Measurements from ENCODE around the gene PRDM10.
"Not testable (repeated sequence)": the region's sequence is repeated elsewhere in the genome, so short reads cannot be mapped to it uniquely, and the experiment has no call there.

Gene PRDM10

DNA sequence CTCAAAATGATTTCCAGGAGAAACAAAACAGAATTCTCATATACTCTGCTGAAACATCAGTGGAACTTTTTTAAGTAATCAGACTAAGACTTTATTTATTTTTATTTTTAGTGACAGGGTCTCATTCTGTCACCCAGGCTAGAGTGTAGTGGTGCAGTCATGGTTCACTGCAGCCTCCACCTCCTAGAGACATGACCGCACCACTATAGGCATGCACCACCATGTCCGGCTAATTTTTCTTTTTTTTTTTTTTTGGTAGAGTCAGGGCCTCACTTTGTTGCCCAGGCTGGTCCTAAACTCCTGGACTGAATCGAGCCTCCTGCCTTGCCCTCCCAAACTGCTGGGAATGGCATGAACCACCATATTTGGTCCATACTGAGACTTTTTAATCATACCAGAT is 42.9 kb downstream of the PRDM10 start:
- ChIA-PET CTCF (no interaction called here), POLR2A (no interaction called here)
- TF ChIP-seq, protein P1, sequence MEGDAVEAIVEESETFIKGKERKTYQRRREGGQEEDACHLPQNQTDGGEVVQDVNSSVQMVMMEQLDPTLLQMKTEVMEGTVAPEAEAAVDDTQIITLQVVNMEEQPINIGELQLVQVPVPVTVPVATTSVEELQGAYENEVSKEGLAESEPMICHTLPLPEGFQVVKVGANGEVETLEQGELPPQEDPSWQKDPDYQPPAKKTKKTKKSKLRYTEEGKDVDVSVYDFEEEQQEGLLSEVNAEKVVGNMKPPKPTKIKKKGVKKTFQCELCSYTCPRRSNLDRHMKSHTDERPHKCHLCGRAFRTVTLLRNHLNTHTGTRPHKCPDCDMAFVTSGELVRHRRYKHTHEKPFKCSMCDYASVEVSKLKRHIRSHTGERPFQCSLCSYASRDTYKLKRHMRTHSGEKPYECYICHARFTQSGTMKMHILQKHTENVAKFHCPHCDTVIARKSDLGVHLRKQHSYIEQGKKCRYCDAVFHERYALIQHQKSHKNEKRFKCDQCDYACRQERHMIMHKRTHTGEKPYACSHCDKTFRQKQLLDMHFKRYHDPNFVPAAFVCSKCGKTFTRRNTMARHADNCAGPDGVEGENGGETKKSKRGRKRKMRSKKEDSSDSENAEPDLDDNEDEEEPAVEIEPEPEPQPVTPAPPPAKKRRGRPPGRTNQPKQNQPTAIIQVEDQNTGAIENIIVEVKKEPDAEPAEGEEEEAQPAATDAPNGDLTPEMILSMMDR (IDR thresholded peaks at IDR 0.05; ENCODE audit: control extremely low read depth, extremely low read depth, low read depth, missing control alignments), result no peak
- DNase-seq (ENCODE audit: extremely low spot score), result no peak

DNA sequence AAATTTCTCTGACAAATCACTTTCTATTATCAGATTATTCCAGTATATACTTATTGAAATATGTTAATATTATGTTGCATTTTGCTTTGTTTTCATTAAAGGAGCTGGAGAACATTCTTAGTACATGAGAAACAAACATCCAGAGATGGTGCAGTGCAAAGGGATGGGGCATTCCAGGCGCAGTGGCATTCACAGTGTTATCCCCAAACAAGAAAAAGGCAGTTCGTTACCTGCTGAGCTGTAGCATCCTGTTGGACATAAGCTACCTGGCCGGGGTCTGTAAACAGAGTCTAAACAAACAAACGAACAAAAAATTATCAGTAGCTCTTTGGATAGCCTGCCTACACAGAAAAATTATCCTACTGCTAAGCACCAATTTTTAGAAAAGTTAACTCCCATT is 47.4 kb downstream of the PRDM10 start:
- CTCF ChIA-PET, result interaction anchor here (0.8 to 1.5 kb wide), 5 partner anchors 9 to 181 kb away, joined by 3 to 6 read pairs (median 5); no protein-coding TSS in a partner anchor

DNA sequence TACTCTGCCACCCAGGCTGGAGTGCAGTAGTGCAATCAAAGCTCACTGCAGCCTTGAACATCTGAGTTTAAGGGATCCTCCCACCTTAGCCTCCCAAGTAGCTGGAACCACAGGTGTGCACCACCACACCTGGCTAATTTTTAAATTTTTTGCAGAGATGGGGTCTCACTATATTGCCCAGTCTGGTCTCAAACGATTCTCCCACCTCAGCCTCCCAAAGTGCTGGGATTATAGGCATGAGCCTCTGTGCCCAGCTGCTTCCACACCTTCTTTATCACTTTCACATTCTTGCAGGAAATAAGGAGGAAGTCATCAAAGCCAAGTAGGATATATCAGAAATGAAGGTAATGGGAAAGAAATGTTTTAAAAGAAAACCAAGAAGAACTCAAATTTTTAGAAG is 47.9 kb downstream of the PRDM10 start:
- CTCF ChIA-PET, result interaction anchor here (0.8 to 1.5 kb wide), 4 partner anchors 8 to 181 kb away, joined by 3 to 6 read pairs (median 6); no protein-coding TSS in a partner anchor
- POLR2A ChIA-PET; DNase-seq (ENCODE audit: extremely low spot score): not testable (repeated sequence)

More for the DNA sequence above, 47.4 kb downstream of the PRDM10 start:
- DNase-seq (ENCODE audit: extremely low spot score), result no peak
- TF ChIP-seq, protein P1 (IDR thresholded peaks at IDR 0.05; ENCODE audit: control extremely low read depth, extremely low read depth, low read depth, missing control alignments), result no peak
- POLR2A ChIA-PET, result no interaction called here

DNA sequence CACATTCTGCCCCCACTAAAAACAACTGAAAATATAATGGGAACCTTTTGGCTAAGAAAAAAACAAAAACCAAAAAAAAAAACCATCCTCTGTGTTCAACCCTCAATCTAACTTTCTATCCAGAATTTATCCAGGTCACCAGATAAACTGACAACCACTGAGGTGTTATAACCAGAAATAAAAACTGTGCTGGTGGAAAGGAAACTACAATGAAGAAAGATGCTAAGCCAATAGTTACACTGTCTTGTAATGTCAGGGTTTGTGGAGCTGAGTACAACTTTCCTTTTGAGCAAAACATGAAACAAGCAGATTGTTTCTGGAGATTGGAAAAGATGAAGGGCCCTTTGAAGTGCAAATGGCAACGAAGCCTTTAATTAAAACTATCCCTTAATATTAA is 50.8 kb downstream of the PRDM10 start:
- TF ChIP-seq, protein P1 (IDR thresholded peaks at IDR 0.05; ENCODE audit: control extremely low read depth, extremely low read depth, low read depth, missing control alignments), result no peak
- CTCF ChIA-PET, result no interaction called here
- no peak for DNase-seq (ENCODE audit: extremely low spot score)
- POLR2A ChIA-PET, result no interaction called here

DNA sequence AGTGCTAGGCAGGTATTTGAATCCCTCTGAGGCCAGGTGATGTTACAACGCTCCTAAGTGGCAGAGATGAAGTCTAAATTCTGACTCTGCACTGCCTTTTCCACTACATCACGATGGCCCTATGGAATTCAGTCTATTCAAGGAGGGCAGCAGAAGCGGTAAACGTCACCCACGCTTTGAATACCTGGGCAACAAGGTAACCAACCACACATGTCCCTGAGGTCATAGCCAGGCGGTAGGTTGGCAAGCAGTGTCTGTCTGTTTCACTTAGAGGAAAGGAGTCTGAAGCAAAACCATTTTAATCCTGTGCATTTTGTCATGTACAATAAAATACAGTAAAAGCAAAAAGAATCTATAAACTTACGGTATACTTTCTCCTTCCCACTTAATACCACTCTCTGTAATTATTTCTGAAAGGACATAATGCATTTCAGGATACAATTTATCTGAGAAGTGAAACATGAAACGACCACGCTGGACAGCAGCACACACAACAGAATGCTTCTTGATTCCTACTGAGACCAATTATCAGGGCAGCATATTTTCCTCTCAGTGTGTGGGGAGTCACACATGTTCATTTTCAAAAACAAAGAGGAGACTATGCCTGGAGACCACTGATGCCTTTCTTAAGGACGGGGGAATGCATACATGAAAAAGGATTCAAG is 51.3 kb downstream of the PRDM10 start:
- no peak for DNase-seq (ENCODE audit: extremely low spot score)
- ChIA-PET CTCF (no interaction called here), POLR2A (no interaction called here)
- TF ChIP-seq, protein P1 (IDR thresholded peaks at IDR 0.05; ENCODE audit: control extremely low read depth, extremely low read depth, low read depth, missing control alignments), result no peak

DNA sequence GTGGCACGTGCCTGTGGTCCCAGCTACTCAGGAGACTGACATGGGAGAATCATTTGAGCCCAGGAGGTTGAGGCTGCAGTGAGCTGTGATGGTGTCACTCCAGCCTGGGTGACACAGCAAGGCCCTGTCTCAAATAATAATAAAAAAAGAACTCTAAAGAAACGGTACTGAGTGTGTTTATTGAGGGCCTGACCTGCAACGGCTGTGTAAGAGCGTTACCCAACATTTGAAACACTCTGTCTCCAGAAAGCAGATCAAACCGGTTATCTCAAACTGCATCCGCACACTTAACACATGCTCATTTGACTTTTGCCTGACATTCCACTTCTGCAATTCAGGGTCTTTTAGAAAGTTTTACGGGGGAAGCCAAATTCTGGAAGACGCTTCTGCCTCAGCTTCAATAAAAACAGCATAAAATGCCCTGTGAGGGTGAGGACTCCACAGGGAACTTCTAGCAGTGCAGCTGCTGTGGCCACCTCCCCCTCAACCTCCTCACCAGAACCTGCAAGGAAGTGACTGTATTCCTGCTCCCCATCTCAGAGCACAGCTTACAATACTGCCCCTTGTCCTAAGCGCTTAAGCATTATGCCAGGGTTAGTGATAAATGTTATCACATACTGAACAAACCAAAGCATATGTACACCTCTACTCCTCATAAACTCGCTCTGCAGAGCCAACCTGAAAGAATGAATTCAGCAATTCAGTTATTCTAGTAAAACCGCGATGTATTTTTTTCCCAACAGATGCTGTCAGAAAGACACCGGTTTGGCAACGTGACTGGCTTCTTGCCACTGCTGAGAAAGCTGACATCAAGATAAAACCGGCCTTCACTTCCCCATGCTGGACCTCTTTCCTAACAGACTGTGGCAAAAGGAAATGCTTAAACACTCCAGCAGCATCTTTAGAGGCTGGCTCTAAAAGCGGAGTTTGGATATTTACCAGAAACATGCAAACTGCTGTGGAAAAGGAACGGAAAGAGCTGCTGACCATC is 52.2 kb downstream of the PRDM10 start:
- POLR2A ChIA-PET, result no interaction called here
- DNase-seq (ENCODE audit: extremely low spot score), result no peak
- TF ChIP-seq, protein P1 (IDR thresholded peaks at IDR 0.05; ENCODE audit: control extremely low read depth, extremely low read depth, low read depth, missing control alignments), result no peak
- CTCF ChIA-PET, result no interaction called here

Data from GM10248 (cell line).